OCI-LY1 (cell line): ENCODE results near the gene SYNGAP1.
"Not testable (repeated sequence)": the region's sequence is repeated elsewhere in the genome, so short reads cannot be mapped to it uniquely, and the experiment has no call there.

Experiments used
- H2AFZ ChIP-seq: fragments of 200-600 bp; sonication (generic), shearing (Covaris generic); 2 replicates; pipeline ENCODE4 v1.6.0; 2014; ENCODE audit warnings: antibody characterized with exemption, mild to moderate bottlenecking, low read length
- H3F3A ChIP-seq: fragments of 200-600 bp; sonication (generic), shearing (Covaris generic); 2 replicates; pipeline ENCODE4 v1.6.0; 2014; ENCODE audit warnings: mild to moderate bottlenecking, antibody characterized with exemption, low read length, moderate library complexity; ENCODE audit not compliant: insufficient read depth
- H3K27ac ChIP-seq: fragments of 200-600 bp; sonication (generic); 2 replicates; pipeline ENCODE4 v1.5.1; 2014; ENCODE audit warnings: low read length, mixed run types, mild to moderate bottlenecking, low read depth; ENCODE audit not compliant: poor library complexity, severe bottlenecking
- H3K27me3 ChIP-seq: fragments of 200-600 bp; sonication (generic); 2 replicates; pipeline ENCODE4 v1.6.0; 2014; ENCODE audit warnings: antibody characterized with exemption, mild to moderate bottlenecking, low read length, moderate library complexity; ENCODE audit not compliant: insufficient read depth
- H3K36me3 ChIP-seq: fragments of 200-600 bp; sonication (generic); 2 replicates; pipeline ENCODE4 v1.6.1; 2014; ENCODE audit warnings: mild to moderate bottlenecking, antibody characterized with exemption, low read length, moderate library complexity, mixed read lengths; ENCODE audit not compliant: insufficient read depth
- H3K4me1 ChIP-seq: fragments of 200-600 bp; sonication (generic); 2 replicates; pipeline ENCODE4 v1.5.1; 2014; ENCODE audit warnings: mild to moderate bottlenecking, low read length, moderate library complexity; ENCODE audit not compliant: insufficient read depth, severe bottlenecking
- H3K4me2 ChIP-seq: fragments of 200-600 bp; sonication (generic), shearing (Covaris generic); 2 replicates; pipeline ENCODE4 v1.6.1; 2014; ENCODE audit warnings: low read length
- H3K4me3 ChIP-seq: fragments of 200-600 bp; sonication (generic); 2 replicates; pipeline ENCODE4 v1.5.1; 2014; ENCODE audit warnings: low read length, low read depth, mild to moderate bottlenecking, mixed read lengths; ENCODE audit not compliant: poor library complexity, severe bottlenecking
- H3K79me2 ChIP-seq: fragments of 200-600 bp; shearing (Covaris generic); 2 replicates; pipeline ENCODE4 v1.6.1; 2016; ENCODE audit warnings: mixed run types, low read length, mixed read lengths; ENCODE audit not compliant: insufficient read depth
- H3K9ac ChIP-seq: fragments of 200-600 bp; sonication (generic), shearing (Covaris generic); 2 replicates; pipeline ENCODE4 v1.6.1; 2014; ENCODE audit warnings: mild to moderate bottlenecking, low read length, mixed read lengths
- H3K9me2 ChIP-seq: fragments of 200-600 bp; sonication (generic), shearing (Covaris generic); 2 replicates; pipeline ENCODE4 v1.6.1; 2014; ENCODE audit warnings: low read depth, mild to moderate bottlenecking, low read length, mixed read lengths
- H3K9me3 ChIP-seq: fragments of 200-600 bp; shearing (Covaris generic); 2 replicates; pipeline ENCODE4 v1.6.1; 2014; ENCODE audit warnings: low read length, mixed read lengths
- H4K20me1 ChIP-seq: fragments of 200-600 bp; sonication (generic), shearing (Covaris generic); 2 replicates; pipeline ENCODE4 v1.6.0; 2016; ENCODE audit warnings: mild to moderate bottlenecking, low read length; ENCODE audit not compliant: insufficient read depth
- CTCF ChIP-seq: fragments of 200-600 bp; sonication (generic), shearing (Covaris generic); IDR thresholded peaks from 2 replicates; pipeline ENCODE4 v1.5.1; 2017; ENCODE audit warnings: mild to moderate bottlenecking, antibody characterized with exemption, low read length, moderate library complexity, mixed read lengths
- EZH2 ChIP-seq: fragments of 200-600 bp; sonication (generic), shearing (Covaris generic); IDR thresholded peaks from 2 replicates; pipeline ENCODE4 v1.8.0; 2017; ENCODE audit warnings: borderline replicate concordance, mixed run types, mild to moderate bottlenecking, antibody characterized with exemption, low read length, moderate library complexity, mixed read lengths

The SYNGAP1 gene

GRCh38 chr6:33373960-33374910 is 45.6 kb upstream of the SYNGAP1 start:
- no peak for TF ChIP-seq EZH2
- no peak for TF ChIP-seq CTCF
- Histone ChIP-seq H3K9ac (no peak overlapping the region), H3K79me2 (no peaks in the 10 kb centered on the region), H3K4me1 (no peaks in the 10 kb centered on the region), H2AFZ (no peak overlapping the region), H3K27ac (no peak overlapping the region), H3K4me2 (no peak overlapping the region), H3K9me2 (no peaks in the 10 kb centered on the region), H3K36me3 (no peaks in the 10 kb centered on the region; the same call in 1 of the 2 replicates), H3K9me3 (no peaks in the 10 kb centered on the region), H4K20me1 (no peaks in the 10 kb centered on the region), H3K4me3 (no peak overlapping the region), H3K27me3 (no peaks in the 10 kb centered on the region; the same call in 1 of the 2 replicates), H3F3A (no peaks in the 10 kb centered on the region)

- no peaks in the 10 kb centered on the region; the same call in 1 of the 2 replicates for H3K27me3 ChIP-seq
- H3K36me3 ChIP-seq, result no peaks in the 10 kb centered on the region; the same call in 1 of the 2 replicates
- H3K9me2 ChIP-seq, result no peaks in the 10 kb centered on the region
- no peak overlapping the region for H3K4me3 ChIP-seq
- TF ChIP-seq CTCF, result no peak
- no peak for TF ChIP-seq EZH2
- no peak overlapping the region for H3K4me2 ChIP-seq
- H3K4me1 ChIP-seq, result no peaks in the 10 kb centered on the region
- no peaks in the 10 kb centered on the region for H3K79me2 ChIP-seq
- H2AFZ ChIP-seq, result no peak overlapping the region
- no peak overlapping the region for H3K9ac ChIP-seq
- no peak overlapping the region for H3K27ac ChIP-seq
- H3F3A ChIP-seq, result no peaks in the 10 kb centered on the region
- H3K9me3 ChIP-seq, result no peaks in the 10 kb centered on the region
- H4K20me1 ChIP-seq, result no peaks in the 10 kb centered on the region
These were observed 44.7 kb upstream of the SYNGAP1 start for GRCh38 chr6:33375143-33375671.

GRCh38 chr6:33377171-33377570 is 42.7 kb upstream of the SYNGAP1 start:
- Histone ChIP-seq H3F3A (no peaks in the 10 kb centered on the region), H4K20me1 (no peaks in the 10 kb centered on the region), H3K79me2 (no peaks in the 10 kb centered on the region), H3K9ac (no peak overlapping the region), H3K4me3 (no peak overlapping the region), H3K27me3 (no peaks in the 10 kb centered on the region; the same call in 1 of the 2 replicates), H2AFZ (no peak overlapping the region), H3K9me3 (no peaks in the 10 kb centered on the region), H3K4me1 (no peaks in the 10 kb centered on the region), H3K27ac (no peak overlapping the region), H3K36me3 (no peaks in the 10 kb centered on the region; the same call in 1 of the 2 replicates), H3K9me2 (no peaks in the 10 kb centered on the region), H3K4me2 (no peak overlapping the region)
- no peak for TF ChIP-seq EZH2
- TF ChIP-seq CTCF, result no peak

- H3K27me3 ChIP-seq, H3K4me2 ChIP-seq, H3K36me3 ChIP-seq, H3K4me1 ChIP-seq, H3K9ac ChIP-seq, H3K9me2 ChIP-seq, H3K79me2 ChIP-seq, H2AFZ ChIP-seq, H3K9me3 ChIP-seq, H4K20me1 ChIP-seq, H3F3A ChIP-seq, H3K4me3 ChIP-seq, H3K27ac ChIP-seq: not testable (repeated sequence)
These were observed 40.7 kb upstream of the SYNGAP1 start for GRCh38 chr6:33379184-33379583.
